HepG2 (cell line): ENCODE measurements around the gene ELMO2. TPM values are rescaled to one million over a fixed set of nuclear protein-coding genes. Genes with fewer than 3 reads are reported as not detected.
A peak's percentile ranks its signal among the peaks of the same experiment; 100 is the strongest.

Experiments used
- ATAC-seq: fragments of 200-7000 bp; cut with Tn5 transposase; 3 replicates; pipeline ENCODE4 v1.9.1; 2020; ENCODE audit warnings: mild to moderate bottlenecking, moderate library complexity
- BruUV-seq: library from RNA; stranded (reverse); fragments of 400-500 nt; replicated peaks from 2 replicates; lab custom pipeline; 2021; lab: Mats Ljungman, UMichigan
- CTCF ChIA-PET: fragments of 300-600 bp; formaldehyde crosslinking; extraction: SDS; loops from one replicate; lab custom pipeline; 2021; ENCODE audit warnings: low total read pairs, inconsistent platforms, low intra/inter-chr PET ratio; lab: Yijun Ruan, JAX
- POLR2A ChIA-PET: fragments of 350-600 bp; sonication (Branson Sonifier 250); formaldehyde crosslinking; loops from one replicate; lab custom pipeline; 2020; ENCODE audit warnings: antibody characterized with exemption, inconsistent platforms; lab: Yijun Ruan, JAX
- DNase-seq: peaks from one replicate; pipeline ENCODE4 v3.0.0-alpha.2; 2015; ENCODE audit warnings: low spot score
- FAIRE-seq: peaks from 3 replicates; lab custom pipeline; 2011; peaks lifted over from hg19 to GRCh38; lab: Jason Lieb, UNC
- H2AFZ ChIP-seq: one replicate; pipeline ENCODE4 v1.6.1; 2011; ENCODE audit warnings: low read length, inconsistent platforms
- H3K27ac ChIP-seq: fragments of 300-600 bp; 3 replicates; pipeline ENCODE4 v1.8.0; 2011; ENCODE audit warnings: mixed run types, mild to moderate bottlenecking, mixed read lengths, low read length, inconsistent platforms; ENCODE audit not compliant: insufficient read depth; ENCODE audit errors: extremely low read length
- H3K27me3 ChIP-seq, 2 experiments: fragments of 200-600 bp in 1 of 2; 2 replicates in 1 of 2; 3 replicates in 1 of 2; pipeline versions ENCODE4 v1.6.0 to v1.8.0; 2011; ENCODE audit warnings: low read length in 2 of 2, mild to moderate bottlenecking in 2 of 2, moderate library complexity in 2 of 2, inconsistent platforms in 1 of 2; ENCODE audit not compliant: insufficient read depth in 2 of 2, control insufficient read depth in 1 of 2
- H3K36me3 ChIP-seq, 2 experiments: fragments of 200-600 bp in 1 of 2; replicated peaks in 1 of 2; 2 replicates in 1 of 2; 3 replicates in 1 of 2; pipeline versions ENCODE4 v1.5.1 to v1.8.0; 2011; ENCODE audit warnings: low read length in 2 of 2, inconsistent platforms in 1 of 2; ENCODE audit not compliant: insufficient read depth in 2 of 2, control insufficient read depth in 1 of 2
- H3K4me1 ChIP-seq: 2 replicates; pipeline ENCODE4 v1.5.1; 2012; ENCODE audit warnings: low read length, inconsistent platforms; ENCODE audit not compliant: insufficient read depth
- H3K4me2 ChIP-seq: 2 replicates; pipeline ENCODE4 v1.6.0; 2011; ENCODE audit warnings: low read depth, low read length, inconsistent platforms
- H3K4me3 ChIP-seq, 3 experiments: fragments of 200-600 bp in 1 of 3; sonication (generic), shearing (Covaris generic) in 1 of 3; replicated peaks in 1 of 3; 2 replicates each; pipeline ENCODE4 v1.5.1; 2011 to 2016; ENCODE audit warnings: low read length in 3 of 3, inconsistent platforms in 2 of 3, low read depth in 2 of 3, mild to moderate bottlenecking in 2 of 3, control low read depth in 1 of 3, mixed read lengths in 1 of 3; ENCODE audit not compliant: insufficient read depth in 1 of 3
- H3K79me2 ChIP-seq: one replicate; pipeline ENCODE4 v1.6.1; 2011; ENCODE audit warnings: low read length, inconsistent platforms; ENCODE audit not compliant: insufficient read depth
- H3K9ac ChIP-seq: 2 replicates; pipeline ENCODE4 v1.6.0; 2011; ENCODE audit warnings: mild to moderate bottlenecking, low read depth, low read length, inconsistent platforms; ENCODE audit not compliant: insufficient read depth
- H3K9me3 ChIP-seq: 2 replicates; pipeline ENCODE4 v1.5.1; 2012; ENCODE audit warnings: mild to moderate bottlenecking, low read length
- H4K20me1 ChIP-seq: 2 replicates; pipeline ENCODE4 v1.6.0; 2011; ENCODE audit warnings: inconsistent platforms, mild to moderate bottlenecking, low read length, moderate library complexity; ENCODE audit not compliant: insufficient read depth
- CHD2 ChIP-seq: IDR thresholded peaks from 2 replicates; pipeline ENCODE4 v1.6.1; 2011; ENCODE audit warnings: low read depth, low read length, improper control_type of control experiment
- EP300 ChIP-seq, 3 experiments: sonication (generic) in 1 of 3; formaldehyde crosslinking in 1 of 3; IDR thresholded peaks; 2 replicates each; pipeline versions ENCODE4 v1.5.1 to v1.6.1; 2011 to 2020; ENCODE audit warnings: low read depth in 2 of 3, low read length in 2 of 3, borderline replicate concordance in 1 of 3, improper control_type of control experiment in 1 of 3, mild to moderate bottlenecking in 1 of 3, missing genetic modification reagents in 1 of 3, moderate library complexity in 1 of 3
- HOXA5 ChIP-seq: sonication (generic); formaldehyde crosslinking; IDR thresholded peaks from 2 replicates; pipeline ENCODE4 v1.4.0; 2020; ENCODE audit warnings: missing genetic modification reagents
- JUNB ChIP-seq: sonication (generic); formaldehyde crosslinking; IDR thresholded peaks from 2 replicates; pipeline ENCODE4 v1.8.0; 2022; ENCODE audit warnings: missing genetic modification reagents, mild to moderate bottlenecking, borderline replicate concordance
- KDM4B ChIP-seq: sonication (generic); formaldehyde crosslinking; IDR thresholded peaks from 2 replicates; pipeline ENCODE4 v1.4.0; 2020; ENCODE audit warnings: missing genetic modification reagents
- NFKB2 ChIP-seq: sonication (generic); formaldehyde crosslinking; IDR thresholded peaks from 2 replicates; pipeline ENCODE4 v1.4.0; 2020; ENCODE audit warnings: missing genetic modification reagents, borderline replicate concordance
- SSRP1 ChIP-seq: IDR thresholded peaks from 2 replicates; pipeline ENCODE4 v1.6.1; 2016; ENCODE audit warnings: control low read depth
- SUZ12 ChIP-seq: fragments of 150-350 bp; IDR thresholded peaks from 2 replicates; pipeline ENCODE4 v1.6.1; 2014; ENCODE audit warnings: low read depth, low read length
- ZIK1 ChIP-seq: sonication (generic); formaldehyde crosslinking; IDR thresholded peaks from 2 replicates; pipeline ENCODE4 v1.5.0; 2020; ENCODE audit warnings: mild to moderate bottlenecking, low read depth, missing genetic modification reagents, borderline replicate concordance
- ZNF143 ChIP-seq: sonication (generic); formaldehyde crosslinking; IDR thresholded peaks from 2 replicates; pipeline ENCODE4 v1.4.0; 2020; ENCODE audit warnings: missing genetic modification reagents
- ZNF3 ChIP-seq: IDR thresholded peaks from 2 replicates; pipeline ENCODE4 v1.7.0; 2017; ENCODE audit warnings: inconsistent platforms
- ZNF432 ChIP-seq: sonication (generic); formaldehyde crosslinking; IDR thresholded peaks from 2 replicates; pipeline ENCODE4 v1.5.0; 2020; ENCODE audit warnings: missing genetic modification reagents, mild to moderate bottlenecking, borderline replicate concordance
- WGBS: methylation state at CpG from one replicate; pipeline ENCODE4 v1.1.6; 2017; ENCODE audit warnings: low lambda C conversion rate; 5-methylcytosine and 5-hydroxymethylcytosine counted together
- in situ Hi-C: cut with HindIII; loops from 2 replicates; pipeline ENCODE4 v1.10.0; 2017; ENCODE audit warnings: low pct_unique_long_range_greater_than_20kb; ENCODE audit not compliant: extremely low pct_ligation_motif_present
- intact Hi-C: fragments of 100-400 bp; cut with micrococcal nuclease; formaldehyde crosslinking; loops from one replicate; pipeline ENCODE4 v1.10.0; 2022; ENCODE audit not compliant: unreplicated experiment
- polyA plus RNA-seq, 8 experiments: library from polyadenylated mRNA; depleted of rRNA in 3 of 8; stranded (reverse) in 7 of 8; unstranded in 1 of 8; fragments of >200 nt; fragmentation: Illumina TruSeq in 4 of 8; extraction: Trizol in 4 of 8; gene quantifications; 2 replicates each; pipeline versions ENCODE4 v1.2.1 to v1.2.3, GENCODE V29; 2011 to 2016; ENCODE audit warnings: low read depth in 4 of 8, missing spikeins in 1 of 8, mixed read lengths in 1 of 8; ENCODE audit not compliant: insufficient read depth in 1 of 8
- total RNA-seq, 5 experiments: library from RNA; depleted of rRNA; stranded (reverse); fragments of >200 nt; fragmentation: Illumina TruSeq; extraction: Trizol; gene quantifications; 2 replicates each; pipeline ENCODE4 v1.2.3, GENCODE V29; 2016; ENCODE audit warnings: low read depth in 1 of 5
- TF ChIP-seq, protein P1 (sequence below): sonication (generic); formaldehyde crosslinking; IDR thresholded peaks from 2 replicates; pipeline ENCODE4 v1.8.1; 2022; ENCODE audit warnings: mild to moderate bottlenecking, missing genetic modification reagents
- TF ChIP-seq, protein P2 (sequence below): sonication (generic); formaldehyde crosslinking; conservative IDR thresholded peaks from 2 replicates; pipeline ENCODE4 v1.4.0; 2020; ENCODE audit warnings: missing genetic modification reagents

The ELMO2 gene
- total and polyA plus RNA-seq, 2 of the 13 experiments (the other 11 are each of a cell fraction or from before 2014, with no cell fraction given), result 30.6 to 35.7 TPM

DNA sequence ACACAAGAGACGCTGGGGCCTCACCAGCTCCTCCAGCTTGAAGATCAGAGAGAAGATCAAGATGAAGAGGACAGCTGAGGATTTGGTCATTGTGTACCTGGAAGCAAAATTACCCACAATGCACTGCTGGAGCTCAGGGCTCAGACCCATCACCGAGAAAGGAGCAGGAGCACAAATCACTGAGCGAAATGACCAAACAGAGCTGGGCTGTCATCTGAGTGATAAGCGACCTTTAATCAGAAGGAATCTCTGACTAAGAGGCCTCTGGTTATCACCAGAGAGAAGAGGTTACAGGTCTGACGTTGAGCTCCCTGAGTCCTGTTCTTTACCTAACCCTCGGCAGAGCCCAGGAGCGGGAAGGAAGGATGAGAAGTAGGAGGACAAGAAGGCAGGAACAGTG is 50.6 kb downstream of the ELMO2 start:
- no peak for TF ChIP-seq NFKB2
- 0 out of 2 replicates have a peak, but pooled peaks have one; percentile 4 for TF ChIP-seq SUZ12
- no peak for TF ChIP-seq ZIK1 (CRISPR knock-in tag)
- TF ChIP-seq ZNF3 (CRISPR knock-in tag), result no peak
- TF ChIP-seq ZNF143 (CRISPR knock-in tag), result peak; percentile 66
- TF ChIP-seq KDM4B (CRISPR knock-in tag), result no peak
- no peak for TF ChIP-seq JUNB (CRISPR knock-in tag)
- TF ChIP-seq, protein P1, sequence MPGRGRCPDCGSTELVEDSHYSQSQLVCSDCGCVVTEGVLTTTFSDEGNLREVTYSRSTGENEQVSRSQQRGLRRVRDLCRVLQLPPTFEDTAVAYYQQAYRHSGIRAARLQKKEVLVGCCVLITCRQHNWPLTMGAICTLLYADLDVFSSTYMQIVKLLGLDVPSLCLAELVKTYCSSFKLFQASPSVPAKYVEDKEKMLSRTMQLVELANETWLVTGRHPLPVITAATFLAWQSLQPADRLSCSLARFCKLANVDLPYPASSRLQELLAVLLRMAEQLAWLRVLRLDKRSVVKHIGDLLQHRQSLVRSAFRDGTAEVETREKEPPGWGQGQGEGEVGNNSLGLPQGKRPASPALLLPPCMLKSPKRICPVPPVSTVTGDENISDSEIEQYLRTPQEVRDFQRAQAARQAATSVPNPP (CRISPR knock-in tag), result no peak
- TF ChIP-seq HOXA5 (CRISPR knock-in tag), result no peak
- TF ChIP-seq SSRP1 (CRISPR knock-in tag), result peak; percentile 27; the same call in 1 of the 2 replicates
- TF ChIP-seq, protein P2, sequence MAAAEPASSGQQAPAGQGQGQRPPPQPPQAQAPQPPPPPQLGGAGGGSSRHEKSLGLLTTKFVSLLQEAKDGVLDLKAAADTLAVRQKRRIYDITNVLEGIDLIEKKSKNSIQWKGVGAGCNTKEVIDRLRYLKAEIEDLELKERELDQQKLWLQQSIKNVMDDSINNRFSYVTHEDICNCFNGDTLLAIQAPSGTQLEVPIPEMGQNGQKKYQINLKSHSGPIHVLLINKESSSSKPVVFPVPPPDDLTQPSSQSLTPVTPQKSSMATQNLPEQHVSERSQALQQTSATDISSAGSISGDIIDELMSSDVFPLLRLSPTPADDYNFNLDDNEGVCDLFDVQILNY (CRISPR knock-in tag), result no peak
- TF ChIP-seq EP300 (IDR thresholded peaks at IDR 0.05; ENCODE audit: low read depth in 2 of 2, low read length in 2 of 2), result no peak
- no peak for TF ChIP-seq EP300 (CRISPR knock-in tag; IDR thresholded peaks at IDR 0.05; ENCODE audit: borderline replicate concordance)
- no peak for TF ChIP-seq CHD2
- 0 out of 2 replicates have a peak, but pooled peaks have one; percentile 22 for TF ChIP-seq ZNF432 (CRISPR knock-in tag)
- intact Hi-C loops, result no loop called here
- FAIRE-seq (no peak), ATAC-seq (no peak), DNase-seq (no peak)
- ChIA-PET POLR2A (interaction anchor here (3.8 kb wide), 1 partner anchor 9 kb away, joined by 36 read pairs; no protein-coding TSS in a partner anchor), CTCF (no interaction called here)
- H3K9ac ChIP-seq, result no peak overlapping the region
- H3K4me2 ChIP-seq, result no peak overlapping the region
- 90% methylated on average over 7 of the region's 7 CpGs for WGBS
- H3K27ac ChIP-seq, result no peak overlapping the region
- no peaks in the 10 kb centered on the region for H3K9me3 ChIP-seq
- H3K4me3 ChIP-seq, result no peak overlapping the region
- H3K4me1 ChIP-seq, result peaks cover 28% of the 10 kb centered on the region
- BruUV-seq, result no TSS peak
- in situ Hi-C loops, result loop anchor here (25.0 kb wide), 1 partner anchor 568 kb away; the partner anchor contains the start of genes DNTTIP1 and WFDC3
- H3K79me2 ChIP-seq, result no peaks in the 10 kb centered on the region
- peaks cover 5% of the 10 kb centered on the region; the same call in 1 of the 2 replicates for H4K20me1 ChIP-seq
- H3K36me3 ChIP-seq, result peaks cover 21 to 28% of the 10 kb centered on the region in 2 experiments; a peak in 4 of 5 replicates
- no peaks in the 10 kb centered on the region for H3K27me3 ChIP-seq
- no peak overlapping the region for H2AFZ ChIP-seq
